Heart right ventricle (tissue), 16 donors: ENCODE data around the gene MGLL. TPM values are rescaled to one million over a fixed set of nuclear protein-coding genes. Genes with fewer than 3 reads are reported as not detected.
A peak's percentile ranks its signal among the peaks of the same experiment; 100 is the strongest.

Source experiments
- ATAC-seq, 8 donors: fragments of 200-7000 bp; cut with Tn5 transposase; one replicate each; pipeline ENCODE4 v1.9.1; 2020; ENCODE audit warnings: mild to moderate bottlenecking in 8 of 8, moderate library complexity in 8 of 8, moderate number of reproducible peaks in 1 of 8
- DNase-seq, 2 donors: peaks; one replicate each; pipeline ENCODE4 v3.0.0-alpha.2; 2020
- H3K27ac ChIP-seq, 10 donors: fragments of 200-600 bp; sonication (generic) in 2 of 10; one replicate each; pipeline versions ENCODE4 v1.5.0 to v1.8.0; 2020 to 2022; ENCODE audit warnings: mild to moderate bottlenecking in 3 of 10
- H3K27me3 ChIP-seq, 7 donors: fragments of 200-600 bp; one replicate each; pipeline ENCODE4 v1.8.0; 2021 to 2022; ENCODE audit warnings: mild to moderate bottlenecking in 2 of 7
- H3K36me3 ChIP-seq, 9 donors: fragments of 200-600 bp; sonication (generic) in 1 of 9; one replicate each; pipeline versions ENCODE4 v1.5.0 to v1.8.0; 2020 to 2022; ENCODE audit warnings: mild to moderate bottlenecking in 2 of 9
- H3K4me1 ChIP-seq, 9 donors: fragments of 200-600 bp; sonication (generic) in 1 of 9; one replicate each; pipeline versions ENCODE4 v1.5.0 to v1.8.0; 2020 to 2022; ENCODE audit warnings: mild to moderate bottlenecking in 4 of 9
- H3K4me3 ChIP-seq, 10 donors: fragments of 200-600 bp; sonication (generic) in 2 of 10; one replicate each; pipeline versions ENCODE4 v1.5.0 to v1.8.0; 2020 to 2022; ENCODE audit warnings: mild to moderate bottlenecking in 7 of 10, moderate library complexity in 2 of 10
- H3K9me3 ChIP-seq, 11 donors: fragments of 200-600 bp in 10 of 11; sonication (generic) in 2 of 11; one replicate each; pipeline versions ENCODE4 v1.5.0 to v1.8.0; 2013 to 2022; ENCODE audit warnings: mild to moderate bottlenecking in 2 of 11, control low read depth in 1 of 11, moderate library complexity in 1 of 11
- WGBS, 2 donors: extraction: QIAGEN DNeasy Blood & Tissue Kit; methylation state at CpG; one replicate each; pipeline ENCODE4 v1.1.7; 2013; ENCODE audit warnings: inconsistent platforms in 1 of 2; 5-methylcytosine and 5-hydroxymethylcytosine counted together
- intact Hi-C, 10 donors: fragments of 100-400 bp; cut with DNase I; formaldehyde crosslinking; loops; one replicate each; pipeline versions ENCODE4 v1.11.1 to v1.14.2; 2022
- polyA plus RNA-seq, 2 donors: library from polyadenylated mRNA; stranded (reverse); fragments of 200-250 nt; gene quantifications; one replicate each; pipeline ENCODE4 v1.2.3, GENCODE V29; 2013
- total RNA-seq, 10 donors: library from RNA; stranded (reverse); fragmentation: NEBNext Ultra II Directional in 3 of 10; extraction: Animal tissue kit (Norgen Biotek cat#: 25700) in 3 of 10; gene quantifications; one replicate each; pipeline versions ENCODE4 v1.2.1 to v1.2.4, GENCODE V29; 2021 to 2023
- TF ChIP-seq, protein P1 (sequence below), 9 donors: fragments of 200-600 bp; sonication (generic) in 2 of 9; IDR thresholded peaks; one replicate each; pipeline versions ENCODE4 v1.5.0 to v1.8.0; 2021 to 2022; ENCODE audit warnings: antibody characterized with exemption in 9 of 9, mild to moderate bottlenecking in 5 of 9, moderate library complexity in 1 of 9
- donor health status: Arrhythmogenic right ventricular cardiomyopathy.
- donor health status: ischemic (EF 13 %, LVEDD 7.1; RV severe dilation, severe dysfunction).
- donor health status: healthy with polysubstance abuse.
- donor health status: DM: no; HTN: yes; CAD: no.
- donor health status: DM: no; HTN: no; CAD: no.
- donor health status: ischemic (EF 25% LVEDD 6.9; RV normal size, moderate dysfunction).
- donor health status: ischemic (EF 25% LVEDD 5.7; RV mildly dilated, moderate dysfunction).
- donor health status: healthy.
- donor health status: DM: yes; HTN: yes; CAD: no.
- donor health status: Ischemic cardiomyopathy.
- donor health status: ischemic (EF 35%, LVEDD 5.7; RV mildly dilated, moderate dysfunction).
- donor health status: nonischemic (EF 11% LVEDD 7.7; RV severe dilation, severe dysfunction).
- donor health status: DM: yes; HTN: yes; CAD: no.
- donor health status: PGD.
- donor health status: ischemic (EF 29% LVEDD 5.4; RV normal size, mild dysfunction).
- donor health status: nonischemic (EF 23%, LVEDD 6.1; RV moderate dilation, normal function).

The MGLL gene
- total and polyA plus RNA-seq, 12 donors, result 35.7 to 103 (median 65.2) TPM

DNA sequence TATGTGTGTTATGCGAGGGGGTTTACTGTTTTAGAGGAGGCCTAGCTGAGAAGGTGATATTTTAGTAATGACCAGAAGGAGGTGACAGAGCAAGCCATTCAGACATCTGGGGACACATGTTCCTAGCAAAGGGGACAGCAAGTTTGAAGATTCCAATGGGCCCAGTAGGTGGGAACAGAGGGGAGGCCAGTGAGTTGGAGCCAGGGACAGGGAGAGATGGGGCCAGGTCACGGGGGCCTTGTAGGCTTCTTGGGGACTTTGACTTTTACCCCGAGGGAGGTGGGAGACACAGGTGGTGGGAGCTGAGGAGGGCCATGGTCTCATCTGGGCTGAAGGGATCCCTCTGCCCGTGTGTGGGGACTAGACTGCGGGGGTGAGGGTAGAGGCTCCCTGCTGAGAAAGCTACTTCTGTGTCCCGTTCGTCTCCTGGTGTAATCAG, 72.5 kb downstream of the MGLL start:
- Histone ChIP-seq H3K36me3 (peaks cover 0 to 25% (median 0%) of the 10 kb centered on the region in 9 donors), H3K9me3 (no peaks in the 10 kb centered on the region), H3K27ac (peak overlapping the region; percentile 31 to 94 (median 84)), H3K27me3 (no peaks in the 10 kb centered on the region), H3K4me1 (peaks cover 21 to 95% (median 72%) of the 10 kb centered on the region in 9 donors), H3K4me3 (no peak overlapping the region)
- 90 to 95% methylated on average over 7 of the region's 7 CpGs for WGBS, 2 donors
- TF ChIP-seq, protein P1, sequence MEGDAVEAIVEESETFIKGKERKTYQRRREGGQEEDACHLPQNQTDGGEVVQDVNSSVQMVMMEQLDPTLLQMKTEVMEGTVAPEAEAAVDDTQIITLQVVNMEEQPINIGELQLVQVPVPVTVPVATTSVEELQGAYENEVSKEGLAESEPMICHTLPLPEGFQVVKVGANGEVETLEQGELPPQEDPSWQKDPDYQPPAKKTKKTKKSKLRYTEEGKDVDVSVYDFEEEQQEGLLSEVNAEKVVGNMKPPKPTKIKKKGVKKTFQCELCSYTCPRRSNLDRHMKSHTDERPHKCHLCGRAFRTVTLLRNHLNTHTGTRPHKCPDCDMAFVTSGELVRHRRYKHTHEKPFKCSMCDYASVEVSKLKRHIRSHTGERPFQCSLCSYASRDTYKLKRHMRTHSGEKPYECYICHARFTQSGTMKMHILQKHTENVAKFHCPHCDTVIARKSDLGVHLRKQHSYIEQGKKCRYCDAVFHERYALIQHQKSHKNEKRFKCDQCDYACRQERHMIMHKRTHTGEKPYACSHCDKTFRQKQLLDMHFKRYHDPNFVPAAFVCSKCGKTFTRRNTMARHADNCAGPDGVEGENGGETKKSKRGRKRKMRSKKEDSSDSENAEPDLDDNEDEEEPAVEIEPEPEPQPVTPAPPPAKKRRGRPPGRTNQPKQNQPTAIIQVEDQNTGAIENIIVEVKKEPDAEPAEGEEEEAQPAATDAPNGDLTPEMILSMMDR (IDR thresholded peaks at IDR 0.05), result peak in 7 of 9 donors; percentile 15 to 39 (median 23)
- DNase-seq (no peak), ATAC-seq (no peak)
- intact Hi-C loops, result loop anchor here in 7 of 10 donors (5.0 to 10.0 kb wide), 6 partner anchors 37 to 72 kb away; partner anchors contain the start of gene MGLL (in 4 of the 7)

DNA sequence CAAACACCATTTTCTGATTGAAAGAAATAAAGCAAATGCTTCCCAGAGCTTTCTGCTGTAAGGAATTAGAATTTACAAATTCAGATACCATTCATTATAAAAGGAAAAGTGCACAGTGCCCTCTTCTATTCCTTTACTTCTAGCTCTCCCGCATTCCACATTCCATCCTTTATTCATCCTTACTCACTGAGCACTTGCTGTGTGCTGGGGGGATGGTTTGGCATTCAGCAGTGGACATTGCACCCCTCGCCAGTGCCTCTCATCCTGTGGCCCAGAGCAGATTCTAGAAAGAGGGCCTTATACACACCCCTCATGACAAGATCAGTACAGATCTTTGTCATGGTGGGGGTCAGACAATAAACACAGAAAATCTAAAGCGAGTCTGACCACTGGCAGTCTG, 73.0 kb downstream of the MGLL start:
- WGBS, 2 donors, result 89% methylated on average over 3 of the region's 3 CpGs
- peak overlapping the region in 9 of 10 donors; percentile 50 to 94 (median 84) for H3K27ac ChIP-seq
- H3K27me3 ChIP-seq, result no peaks in the 10 kb centered on the region
- no peaks in the 10 kb centered on the region for H3K9me3 ChIP-seq
- H3K4me3 ChIP-seq, result no peak overlapping the region
- no peak for DNase-seq
- TF ChIP-seq, protein P1 (IDR thresholded peaks at IDR 0.05), result no peak
- ATAC-seq, result no peak
- intact Hi-C loops, result loop anchor here in 6 of 10 donors (5.0 kb wide), 5 partner anchors 37 to 73 kb away; partner anchors contain the start of gene MGLL (in 4 of the 6)
- peaks cover 0 to 21% (median 0%) of the 10 kb centered on the region in 9 donors for H3K36me3 ChIP-seq
- peaks cover 21 to 95% (median 71%) of the 10 kb centered on the region in 9 donors for H3K4me1 ChIP-seq

DNA sequence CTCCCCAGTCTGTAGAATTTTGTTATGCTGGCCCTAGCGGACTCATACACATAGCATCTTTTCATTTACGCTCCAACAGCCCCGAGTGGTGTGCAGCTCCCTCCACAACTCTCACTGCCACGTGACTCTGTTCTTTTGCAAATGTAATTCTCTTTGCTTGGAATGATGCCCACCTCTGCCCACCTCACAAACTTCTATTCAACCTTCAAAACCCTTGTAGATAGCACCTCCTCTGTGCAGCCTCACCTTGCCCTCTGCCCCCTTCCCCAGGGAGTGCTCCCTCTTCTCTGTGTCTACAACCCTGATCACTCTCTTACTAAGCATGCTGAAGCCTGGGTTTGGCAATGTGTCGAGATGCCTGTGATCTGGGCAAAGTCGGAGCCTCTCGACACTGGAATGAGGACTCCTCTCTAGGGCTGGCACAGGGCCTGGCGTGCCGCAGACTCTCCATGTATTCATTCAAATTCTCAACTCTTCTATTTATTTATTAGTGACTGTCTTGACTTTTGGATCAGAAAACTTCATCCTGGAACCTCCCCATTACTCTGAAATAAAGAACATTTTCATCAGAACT, 73.5 kb downstream of the MGLL start:
- H3K4me1 ChIP-seq, result peaks cover 23 to 95% (median 74%) of the 10 kb centered on the region in 9 donors
- intact Hi-C loops, result loop anchor here in 6 of 10 donors (5.0 kb wide), 5 partner anchors 37 to 73 kb away; partner anchors contain the start of gene MGLL (in 4 of the 6)
- TF ChIP-seq, protein P1 (IDR thresholded peaks at IDR 0.05), result no peak
- 64 to 65% methylated on average over 9 of the region's 9 CpGs for WGBS, 2 donors
- peaks cover 0 to 15% (median 0%) of the 10 kb centered on the region in 9 donors for H3K36me3 ChIP-seq
- H3K4me3 ChIP-seq, result no peak overlapping the region
- no peaks in the 10 kb centered on the region for H3K27me3 ChIP-seq
- DNase-seq, result no peak
- H3K9me3 ChIP-seq, result no peaks in the 10 kb centered on the region
- H3K27ac ChIP-seq, result peak overlapping the region; percentile 60 to 94 (median 84)
- ATAC-seq, result peak in 1 of 8 donors; percentile 5

- TF ChIP-seq, protein P1 (IDR thresholded peaks at IDR 0.05), result peak in 3 of 9 donors; percentile 35 to 50 (median 47)
- peaks cover 27 to 95% (median 79%) of the 10 kb centered on the region in 9 donors for H3K4me1 ChIP-seq
- peak; percentile 72 to 82 for DNase-seq
- peak; percentile 62 to 81 (median 75) for ATAC-seq
- H3K27me3 ChIP-seq, result no peaks in the 10 kb centered on the region
- H3K4me3 ChIP-seq, result no peak overlapping the region
- H3K27ac ChIP-seq, result peak overlapping the region; percentile 63 to 94 (median 84)
- H3K36me3 ChIP-seq, result peaks cover 0 to 7% (median 0%) of the 10 kb centered on the region in 9 donors
- intact Hi-C loops, result loop anchor here in 7 of 10 donors (1.0 to 5.0 kb wide), 8 partner anchors 36 to 75 kb away; partner anchors contain the start of gene MGLL (in 5 of the 7)
- 40 to 54% methylated on average over 16 of the region's 16 CpGs for WGBS, 2 donors
- H3K9me3 ChIP-seq, result no peaks in the 10 kb centered on the region
Measured at GRCh38 chr3:127747751-127748521, 74.4 kb downstream of the MGLL start.
